OCI-LY1 (cell line): ENCODE data around the gene ABCA5.

Source experiments
- H2AFZ ChIP-seq: fragments of 200-600 bp; sonication (generic), shearing (Covaris generic); 2 replicates; pipeline ENCODE4 v1.6.0; 2014; ENCODE audit warnings: antibody characterized with exemption, mild to moderate bottlenecking, low read length
- H3F3A ChIP-seq: fragments of 200-600 bp; sonication (generic), shearing (Covaris generic); 2 replicates; pipeline ENCODE4 v1.6.0; 2014; ENCODE audit warnings: mild to moderate bottlenecking, antibody characterized with exemption, low read length, moderate library complexity; ENCODE audit not compliant: insufficient read depth
- H3K27ac ChIP-seq: fragments of 200-600 bp; sonication (generic); 2 replicates; pipeline ENCODE4 v1.5.1; 2014; ENCODE audit warnings: low read length, mixed run types, mild to moderate bottlenecking, low read depth; ENCODE audit not compliant: poor library complexity, severe bottlenecking
- H3K27me3 ChIP-seq: fragments of 200-600 bp; sonication (generic); 2 replicates; pipeline ENCODE4 v1.6.0; 2014; ENCODE audit warnings: antibody characterized with exemption, mild to moderate bottlenecking, low read length, moderate library complexity; ENCODE audit not compliant: insufficient read depth
- H3K36me3 ChIP-seq: fragments of 200-600 bp; sonication (generic); 2 replicates; pipeline ENCODE4 v1.6.1; 2014; ENCODE audit warnings: mild to moderate bottlenecking, antibody characterized with exemption, low read length, moderate library complexity, mixed read lengths; ENCODE audit not compliant: insufficient read depth
- H3K4me1 ChIP-seq: fragments of 200-600 bp; sonication (generic); 2 replicates; pipeline ENCODE4 v1.5.1; 2014; ENCODE audit warnings: mild to moderate bottlenecking, low read length, moderate library complexity; ENCODE audit not compliant: insufficient read depth, severe bottlenecking
- H3K4me2 ChIP-seq: fragments of 200-600 bp; sonication (generic), shearing (Covaris generic); 2 replicates; pipeline ENCODE4 v1.6.1; 2014; ENCODE audit warnings: low read length
- H3K4me3 ChIP-seq: fragments of 200-600 bp; sonication (generic); 2 replicates; pipeline ENCODE4 v1.5.1; 2014; ENCODE audit warnings: low read length, low read depth, mild to moderate bottlenecking, mixed read lengths; ENCODE audit not compliant: poor library complexity, severe bottlenecking
- H3K79me2 ChIP-seq: fragments of 200-600 bp; shearing (Covaris generic); 2 replicates; pipeline ENCODE4 v1.6.1; 2016; ENCODE audit warnings: mixed run types, low read length, mixed read lengths; ENCODE audit not compliant: insufficient read depth
- H3K9ac ChIP-seq: fragments of 200-600 bp; sonication (generic), shearing (Covaris generic); 2 replicates; pipeline ENCODE4 v1.6.1; 2014; ENCODE audit warnings: mild to moderate bottlenecking, low read length, mixed read lengths
- H3K9me2 ChIP-seq: fragments of 200-600 bp; sonication (generic), shearing (Covaris generic); 2 replicates; pipeline ENCODE4 v1.6.1; 2014; ENCODE audit warnings: low read depth, mild to moderate bottlenecking, low read length, mixed read lengths
- H3K9me3 ChIP-seq: fragments of 200-600 bp; shearing (Covaris generic); 2 replicates; pipeline ENCODE4 v1.6.1; 2014; ENCODE audit warnings: low read length, mixed read lengths
- H4K20me1 ChIP-seq: fragments of 200-600 bp; sonication (generic), shearing (Covaris generic); 2 replicates; pipeline ENCODE4 v1.6.0; 2016; ENCODE audit warnings: mild to moderate bottlenecking, low read length; ENCODE audit not compliant: insufficient read depth
- EZH2 ChIP-seq: fragments of 200-600 bp; sonication (generic), shearing (Covaris generic); IDR thresholded peaks from 2 replicates; pipeline ENCODE4 v1.8.0; 2017; ENCODE audit warnings: borderline replicate concordance, mixed run types, mild to moderate bottlenecking, antibody characterized with exemption, low read length, moderate library complexity, mixed read lengths
- TF ChIP-seq, protein P1 (sequence below): fragments of 200-600 bp; sonication (generic), shearing (Covaris generic); IDR thresholded peaks from 2 replicates; pipeline ENCODE4 v1.5.1; 2017; ENCODE audit warnings: mild to moderate bottlenecking, antibody characterized with exemption, low read length, moderate library complexity, mixed read lengths

Gene ABCA5

DNA sequence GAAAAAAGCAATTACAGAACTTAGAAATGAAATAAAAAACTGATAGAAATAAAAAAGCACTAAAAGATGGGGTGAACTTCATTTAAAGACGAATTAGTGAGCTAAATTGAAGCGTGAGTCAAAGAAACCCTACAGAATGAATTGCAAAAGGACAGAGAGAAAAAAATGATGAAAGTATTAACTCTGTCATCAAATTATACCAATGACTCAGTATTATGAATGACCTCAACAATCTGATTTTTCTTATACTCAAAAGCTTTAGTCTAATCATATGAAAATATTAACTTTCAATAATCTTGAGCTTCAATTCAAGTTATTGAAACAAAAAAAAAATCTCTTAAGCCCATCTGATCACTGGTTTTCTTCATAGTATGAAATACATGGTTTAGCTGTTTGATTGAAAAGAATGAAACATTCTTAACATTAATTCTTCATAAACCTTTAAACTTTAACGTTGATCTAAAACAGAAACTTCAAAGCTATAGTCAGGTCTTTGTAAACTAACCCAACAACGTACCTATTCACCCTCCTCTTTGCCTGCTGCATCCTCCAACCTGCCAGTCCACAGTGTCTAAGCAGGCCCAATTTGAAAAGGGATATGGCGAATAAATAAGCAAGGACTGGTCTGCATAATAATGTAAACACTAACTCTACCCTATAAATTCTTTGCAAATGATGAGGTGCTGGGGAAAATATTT lies 6.6 kb downstream of the ABCA5 start:
- H3K4me1 ChIP-seq: no peaks in the 10 kb centered on the region
- H3K9me2 ChIP-seq: no peaks in the 10 kb centered on the region
- no peaks in the 10 kb centered on the region for H3K79me2 ChIP-seq
- H3K9ac ChIP-seq: no peak overlapping the region
- TF ChIP-seq, protein P1, sequence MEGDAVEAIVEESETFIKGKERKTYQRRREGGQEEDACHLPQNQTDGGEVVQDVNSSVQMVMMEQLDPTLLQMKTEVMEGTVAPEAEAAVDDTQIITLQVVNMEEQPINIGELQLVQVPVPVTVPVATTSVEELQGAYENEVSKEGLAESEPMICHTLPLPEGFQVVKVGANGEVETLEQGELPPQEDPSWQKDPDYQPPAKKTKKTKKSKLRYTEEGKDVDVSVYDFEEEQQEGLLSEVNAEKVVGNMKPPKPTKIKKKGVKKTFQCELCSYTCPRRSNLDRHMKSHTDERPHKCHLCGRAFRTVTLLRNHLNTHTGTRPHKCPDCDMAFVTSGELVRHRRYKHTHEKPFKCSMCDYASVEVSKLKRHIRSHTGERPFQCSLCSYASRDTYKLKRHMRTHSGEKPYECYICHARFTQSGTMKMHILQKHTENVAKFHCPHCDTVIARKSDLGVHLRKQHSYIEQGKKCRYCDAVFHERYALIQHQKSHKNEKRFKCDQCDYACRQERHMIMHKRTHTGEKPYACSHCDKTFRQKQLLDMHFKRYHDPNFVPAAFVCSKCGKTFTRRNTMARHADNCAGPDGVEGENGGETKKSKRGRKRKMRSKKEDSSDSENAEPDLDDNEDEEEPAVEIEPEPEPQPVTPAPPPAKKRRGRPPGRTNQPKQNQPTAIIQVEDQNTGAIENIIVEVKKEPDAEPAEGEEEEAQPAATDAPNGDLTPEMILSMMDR: no peak
- no peak for TF ChIP-seq EZH2
- no peak overlapping the region for H3K4me2 ChIP-seq
- no peaks in the 10 kb centered on the region for H3K36me3 ChIP-seq
- no peak overlapping the region for H3K27ac ChIP-seq
- no peaks in the 10 kb centered on the region for H3F3A ChIP-seq
- H3K27me3 ChIP-seq: no peaks in the 10 kb centered on the region
- no peak overlapping the region for H3K4me3 ChIP-seq
- no peaks in the 10 kb centered on the region for H4K20me1 ChIP-seq
- no peaks in the 10 kb centered on the region for H3K9me3 ChIP-seq
- no peak overlapping the region for H2AFZ ChIP-seq

DNA sequence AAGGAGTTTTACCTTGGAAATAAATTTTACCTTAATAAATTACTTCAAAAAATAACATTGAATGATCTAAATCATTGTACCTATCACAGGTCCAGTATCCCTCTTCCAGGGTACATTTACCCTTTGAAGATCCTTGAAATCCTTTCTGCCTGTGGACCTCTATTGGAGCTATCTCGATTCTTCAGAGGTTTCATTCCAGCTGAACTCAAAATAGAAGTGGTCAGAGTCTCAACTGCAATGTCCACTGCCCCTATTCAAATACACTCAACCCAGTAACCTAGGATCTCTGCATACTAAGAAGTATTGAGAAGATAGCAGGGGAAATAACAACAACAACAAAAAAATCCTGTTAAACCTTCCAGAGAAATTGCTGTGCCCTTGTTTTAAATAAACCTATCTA lies 9.3 kb downstream of the ABCA5 start:
- no peak overlapping the region for H3K4me3 ChIP-seq
- H3K9me3 ChIP-seq: no peaks in the 10 kb centered on the region
- no peak overlapping the region for H3K27ac ChIP-seq
- TF ChIP-seq, protein P1: no peak
- no peak for TF ChIP-seq EZH2
- no peak overlapping the region for H3K9ac ChIP-seq
- no peaks in the 10 kb centered on the region for H3K9me2 ChIP-seq
- H3K79me2 ChIP-seq: no peaks in the 10 kb centered on the region
- H3F3A ChIP-seq: no peaks in the 10 kb centered on the region
- H4K20me1 ChIP-seq: no peaks in the 10 kb centered on the region
- H3K36me3 ChIP-seq: no peaks in the 10 kb centered on the region
- H3K27me3 ChIP-seq: no peaks in the 10 kb centered on the region
- no peaks in the 10 kb centered on the region for H3K4me1 ChIP-seq
- no peak overlapping the region for H2AFZ ChIP-seq
- H3K4me2 ChIP-seq: no peak overlapping the region

DNA sequence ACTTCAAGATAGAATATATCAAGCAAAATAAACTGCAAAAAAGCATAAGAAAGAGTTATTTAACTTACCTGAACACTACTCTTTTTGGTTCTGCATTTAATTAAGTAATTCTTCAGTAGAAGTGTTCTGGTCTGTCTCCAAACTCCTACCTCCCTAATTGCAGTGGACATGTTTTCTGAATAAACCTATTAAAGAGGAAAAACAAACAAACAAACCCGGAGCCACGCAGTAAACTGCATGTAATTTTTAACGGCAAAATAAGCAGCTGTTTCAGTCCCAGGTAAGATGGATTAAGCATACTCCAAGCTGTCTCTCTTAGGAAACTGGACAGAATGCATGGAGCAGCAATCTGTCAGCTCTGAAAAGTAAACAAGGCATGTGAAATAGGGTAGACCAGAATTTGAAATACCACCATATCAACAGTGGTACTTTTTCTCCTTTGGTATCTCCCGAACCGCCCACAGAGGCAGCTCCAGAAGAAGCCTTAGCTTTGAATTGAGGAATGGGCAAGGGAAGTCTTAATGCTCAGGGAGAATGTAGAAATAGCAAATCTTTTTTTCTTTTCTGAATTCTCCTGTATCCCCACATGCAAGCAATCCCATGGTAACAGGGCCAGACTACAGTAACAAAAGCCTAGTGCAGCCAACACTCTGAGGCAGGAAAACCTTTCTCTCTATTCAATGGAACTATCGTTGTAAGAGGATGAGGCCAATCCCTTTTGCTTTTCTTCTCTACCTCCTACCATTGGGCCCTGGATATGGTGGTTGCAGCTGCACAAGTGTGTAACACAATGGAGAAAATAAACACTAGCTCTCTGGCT lies 12.5 kb downstream of the ABCA5 start:
- no peak overlapping the region for H3K4me3 ChIP-seq
- H3K9me3 ChIP-seq: no peaks in the 10 kb centered on the region
- no peaks in the 10 kb centered on the region for H3K4me1 ChIP-seq
- H3K9me2 ChIP-seq: no peaks in the 10 kb centered on the region
- TF ChIP-seq EZH2: no peak
- TF ChIP-seq, protein P1: no peak
- no peak overlapping the region for H3K9ac ChIP-seq
- H2AFZ ChIP-seq: no peak overlapping the region
- no peaks in the 10 kb centered on the region for H3K79me2 ChIP-seq
- H3K4me2 ChIP-seq: no peak overlapping the region
- H3F3A ChIP-seq: no peaks in the 10 kb centered on the region
- H4K20me1 ChIP-seq: no peaks in the 10 kb centered on the region
- H3K27ac ChIP-seq: no peak overlapping the region
- no peaks in the 10 kb centered on the region for H3K36me3 ChIP-seq
- H3K27me3 ChIP-seq: no peaks in the 10 kb centered on the region
